Measurements from ENCODE around the gene OR9A4.

Gene OR9A4

DNA sequence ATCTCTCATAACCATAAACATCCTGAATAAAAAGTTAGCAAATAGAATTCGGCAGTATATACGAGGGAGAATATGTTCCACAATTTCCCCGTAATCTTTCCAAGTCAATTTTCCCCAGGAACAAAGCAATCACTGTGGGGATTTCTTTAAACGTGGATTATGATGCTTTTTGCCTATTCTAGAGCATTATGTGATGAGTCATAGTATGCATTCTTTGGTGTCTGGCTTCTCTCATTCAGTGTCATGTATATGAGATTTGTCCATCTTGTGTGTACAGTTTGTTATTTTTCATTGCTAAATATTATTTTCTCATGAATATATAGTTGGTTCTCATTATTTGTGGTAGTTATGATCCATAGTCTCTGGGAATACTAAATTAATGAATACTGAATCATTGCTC, 9.9 kb upstream of the OR9A4 start:
- Histone ChIP-seq H2AFZ (ENCODE audit: low read depth, low read length) (no peak overlapping the region), H4K20me1 (ENCODE audit: insufficient read depth, low read length) (no peaks in the 10 kb centered on the region), H3K36me3 (ENCODE audit: insufficient read depth, low read length) (no peaks in the 10 kb centered on the region), H3K9ac (ENCODE audit: low read depth, low read length) (no peak overlapping the region), H3K4me2 (ENCODE audit: insufficient read depth, low read length) (no peak overlapping the region), H3K27ac (ENCODE audit: low read length) (no peak overlapping the region), H3K9me3 (ENCODE audit: insufficient read depth, low read length, severe bottlenecking) (no peaks in the 10 kb centered on the region), H3K4me3 (ENCODE audit: low read depth in 1 of 2, low read length in 2 of 2) (no peak overlapping the region), H3K27me3 (ENCODE audit: insufficient read depth, low read length, poor library complexity) (peaks cover 4% of the 10 kb centered on the region), H3K4me1 (ENCODE audit: insufficient read depth, low read length) (no peaks in the 10 kb centered on the region), H3K79me2 (ENCODE audit: insufficient read depth, low read length) (no peaks in the 10 kb centered on the region)
- DNase-seq, result no peak
- TF ChIP-seq EZH2 (IDR thresholded peaks at IDR 0.05; ENCODE audit: borderline replicate concordance, low read depth, low read length, severe bottlenecking), result no peak
- no peak for ATAC-seq (ENCODE audit: insufficient read depth, low read depth)

DNA sequence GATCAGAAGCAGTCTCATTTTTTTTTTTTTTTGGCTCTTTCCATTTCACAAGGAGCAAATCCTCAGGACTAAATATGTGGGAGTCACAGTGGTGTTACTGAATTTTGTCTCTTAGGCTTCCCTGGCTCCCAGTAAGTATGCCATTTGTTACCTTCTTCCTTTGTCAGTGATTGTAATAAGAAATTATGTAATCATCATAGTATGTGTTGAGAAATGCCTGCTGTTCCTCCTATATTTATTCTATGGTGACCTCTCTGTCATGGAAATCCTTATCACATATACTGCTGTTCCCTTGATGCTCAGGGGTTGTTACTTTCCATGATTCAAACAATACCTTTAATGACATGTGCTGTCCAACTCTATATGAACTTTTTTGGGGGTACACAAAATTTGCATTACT, 4.8 kb upstream of the OR9A4 start:
- Histone ChIP-seq H3K27ac (ENCODE audit: low read length) (no peak overlapping the region), H3K4me3 (ENCODE audit: low read depth in 1 of 2, low read length in 2 of 2) (no peak overlapping the region), H4K20me1 (ENCODE audit: insufficient read depth, low read length) (no peaks in the 10 kb centered on the region), H3K9ac (ENCODE audit: low read depth, low read length) (no peak overlapping the region), H3K36me3 (ENCODE audit: insufficient read depth, low read length) (no peaks in the 10 kb centered on the region), H3K9me3 (ENCODE audit: insufficient read depth, low read length, severe bottlenecking) (no peaks in the 10 kb centered on the region), H3K27me3 (ENCODE audit: insufficient read depth, low read length, poor library complexity) (peaks cover 9% of the 10 kb centered on the region), H3K79me2 (ENCODE audit: insufficient read depth, low read length) (no peaks in the 10 kb centered on the region), H3K4me2 (ENCODE audit: insufficient read depth, low read length) (no peak overlapping the region), H2AFZ (ENCODE audit: low read depth, low read length) (no peak overlapping the region), H3K4me1 (ENCODE audit: insufficient read depth, low read length) (no peaks in the 10 kb centered on the region)
- no peak for DNase-seq
- TF ChIP-seq, protein P1, sequence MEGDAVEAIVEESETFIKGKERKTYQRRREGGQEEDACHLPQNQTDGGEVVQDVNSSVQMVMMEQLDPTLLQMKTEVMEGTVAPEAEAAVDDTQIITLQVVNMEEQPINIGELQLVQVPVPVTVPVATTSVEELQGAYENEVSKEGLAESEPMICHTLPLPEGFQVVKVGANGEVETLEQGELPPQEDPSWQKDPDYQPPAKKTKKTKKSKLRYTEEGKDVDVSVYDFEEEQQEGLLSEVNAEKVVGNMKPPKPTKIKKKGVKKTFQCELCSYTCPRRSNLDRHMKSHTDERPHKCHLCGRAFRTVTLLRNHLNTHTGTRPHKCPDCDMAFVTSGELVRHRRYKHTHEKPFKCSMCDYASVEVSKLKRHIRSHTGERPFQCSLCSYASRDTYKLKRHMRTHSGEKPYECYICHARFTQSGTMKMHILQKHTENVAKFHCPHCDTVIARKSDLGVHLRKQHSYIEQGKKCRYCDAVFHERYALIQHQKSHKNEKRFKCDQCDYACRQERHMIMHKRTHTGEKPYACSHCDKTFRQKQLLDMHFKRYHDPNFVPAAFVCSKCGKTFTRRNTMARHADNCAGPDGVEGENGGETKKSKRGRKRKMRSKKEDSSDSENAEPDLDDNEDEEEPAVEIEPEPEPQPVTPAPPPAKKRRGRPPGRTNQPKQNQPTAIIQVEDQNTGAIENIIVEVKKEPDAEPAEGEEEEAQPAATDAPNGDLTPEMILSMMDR (IDR thresholded peaks at IDR 0.05; ENCODE audit: borderline replicate concordance, extremely low read depth, low read length, poor library complexity, severe bottlenecking), result no peak
- no peak for TF ChIP-seq EZH2 (IDR thresholded peaks at IDR 0.05; ENCODE audit: borderline replicate concordance, low read depth, low read length, severe bottlenecking)
- ATAC-seq (ENCODE audit: insufficient read depth, low read depth), result no peak

DNA sequence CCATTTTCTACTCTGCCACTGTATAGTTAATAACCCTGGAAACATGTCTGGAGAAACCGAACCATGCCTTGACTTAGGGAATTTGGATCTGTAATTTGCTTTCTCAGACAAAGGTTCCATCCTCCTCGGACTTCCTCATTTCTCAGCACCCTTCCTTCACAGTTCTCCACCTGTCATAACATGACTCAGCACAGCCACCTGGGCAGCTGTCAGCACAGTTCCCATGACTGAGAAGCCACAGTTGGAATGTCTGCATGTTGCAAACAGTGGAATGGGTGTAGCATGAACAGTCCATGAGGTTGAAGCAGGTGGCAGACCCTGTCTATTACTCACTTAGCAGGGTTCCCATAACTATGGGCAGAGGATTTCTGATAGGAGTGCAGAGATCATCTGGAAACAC, 634 bp upstream of the OR9A4 start:
- H3K27me3 ChIP-seq (ENCODE audit: insufficient read depth, low read length, poor library complexity), result peaks cover 9% of the 10 kb centered on the region
- no peak for ATAC-seq (ENCODE audit: insufficient read depth, low read depth)
- H3K9ac ChIP-seq (ENCODE audit: low read depth, low read length), result no peak overlapping the region
- no peak for DNase-seq
- no peak overlapping the region for H2AFZ ChIP-seq (ENCODE audit: low read depth, low read length)
- no peak overlapping the region for H3K4me2 ChIP-seq (ENCODE audit: insufficient read depth, low read length)
- no peaks in the 10 kb centered on the region for H3K9me3 ChIP-seq (ENCODE audit: insufficient read depth, low read length, severe bottlenecking)
- no peaks in the 10 kb centered on the region for H3K36me3 ChIP-seq (ENCODE audit: insufficient read depth, low read length)
- H4K20me1 ChIP-seq (ENCODE audit: insufficient read depth, low read length), result no peaks in the 10 kb centered on the region
- H3K27ac ChIP-seq (ENCODE audit: low read length), result no peak overlapping the region
- TF ChIP-seq EZH2 (IDR thresholded peaks at IDR 0.05; ENCODE audit: borderline replicate concordance, low read depth, low read length, severe bottlenecking), result no peak
- TF ChIP-seq, protein P1 (IDR thresholded peaks at IDR 0.05; ENCODE audit: borderline replicate concordance, extremely low read depth, low read length, poor library complexity, severe bottlenecking), result no peak
- no peaks in the 10 kb centered on the region for H3K79me2 ChIP-seq (ENCODE audit: insufficient read depth, low read length)
- no peaks in the 10 kb centered on the region for H3K4me1 ChIP-seq (ENCODE audit: insufficient read depth, low read length)
- no peak overlapping the region for H3K4me3 ChIP-seq (ENCODE audit: low read depth in 1 of 2, low read length in 2 of 2)

DNA sequence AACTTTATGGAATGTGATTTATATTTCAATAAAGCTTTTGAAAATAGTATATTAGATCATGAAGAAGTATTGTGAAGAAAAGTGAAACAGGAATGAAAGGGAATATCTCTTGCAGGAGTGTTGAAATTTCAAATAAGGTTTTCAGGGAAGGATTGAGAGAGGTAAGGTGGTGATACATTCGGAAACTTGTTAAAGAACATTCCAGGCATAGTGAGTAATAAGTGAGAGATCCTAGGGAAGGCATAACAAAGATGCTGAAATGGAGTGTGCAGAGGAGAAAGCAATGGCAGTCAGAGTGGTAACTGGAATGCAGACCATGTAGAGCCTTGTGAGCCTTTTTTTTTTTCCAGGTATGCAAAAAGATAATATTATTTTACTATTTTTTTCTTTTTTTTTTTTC, 4.1 kb downstream of the OR9A4 start:
- H3K4me1 ChIP-seq (ENCODE audit: insufficient read depth, low read length), result no peaks in the 10 kb centered on the region
- no peak for TF ChIP-seq EZH2 (IDR thresholded peaks at IDR 0.05; ENCODE audit: borderline replicate concordance, low read depth, low read length, severe bottlenecking)
- TF ChIP-seq, protein P1 (IDR thresholded peaks at IDR 0.05; ENCODE audit: borderline replicate concordance, extremely low read depth, low read length, poor library complexity, severe bottlenecking), result no peak
- no peaks in the 10 kb centered on the region for H3K9me3 ChIP-seq (ENCODE audit: insufficient read depth, low read length, severe bottlenecking)
- H3K4me2 ChIP-seq (ENCODE audit: insufficient read depth, low read length), result no peak overlapping the region
- H2AFZ ChIP-seq (ENCODE audit: low read depth, low read length), result no peak overlapping the region
- H4K20me1 ChIP-seq (ENCODE audit: insufficient read depth, low read length), result no peaks in the 10 kb centered on the region
- DNase-seq (no peak), ATAC-seq (ENCODE audit: insufficient read depth, low read depth) (no peak)
- peaks cover 7% of the 10 kb centered on the region for H3K27me3 ChIP-seq (ENCODE audit: insufficient read depth, low read length, poor library complexity)
- H3K79me2 ChIP-seq (ENCODE audit: insufficient read depth, low read length), result no peaks in the 10 kb centered on the region
- no peak overlapping the region for H3K9ac ChIP-seq (ENCODE audit: low read depth, low read length)
- H3K4me3 ChIP-seq (ENCODE audit: low read depth in 1 of 2, low read length in 2 of 2), result no peak overlapping the region
- H3K27ac ChIP-seq (ENCODE audit: low read length), result no peak overlapping the region
- no peaks in the 10 kb centered on the region for H3K36me3 ChIP-seq (ENCODE audit: insufficient read depth, low read length)
